ENCODE measurements around the gene CCDC12. TPM values are rescaled to one million over a fixed set of nuclear protein-coding genes. Genes with fewer than 3 reads are reported as not detected.

CCDC12 gene
- total RNA-seq, 1 donor from 2014 or later = 41.4 TPM

DNA sequence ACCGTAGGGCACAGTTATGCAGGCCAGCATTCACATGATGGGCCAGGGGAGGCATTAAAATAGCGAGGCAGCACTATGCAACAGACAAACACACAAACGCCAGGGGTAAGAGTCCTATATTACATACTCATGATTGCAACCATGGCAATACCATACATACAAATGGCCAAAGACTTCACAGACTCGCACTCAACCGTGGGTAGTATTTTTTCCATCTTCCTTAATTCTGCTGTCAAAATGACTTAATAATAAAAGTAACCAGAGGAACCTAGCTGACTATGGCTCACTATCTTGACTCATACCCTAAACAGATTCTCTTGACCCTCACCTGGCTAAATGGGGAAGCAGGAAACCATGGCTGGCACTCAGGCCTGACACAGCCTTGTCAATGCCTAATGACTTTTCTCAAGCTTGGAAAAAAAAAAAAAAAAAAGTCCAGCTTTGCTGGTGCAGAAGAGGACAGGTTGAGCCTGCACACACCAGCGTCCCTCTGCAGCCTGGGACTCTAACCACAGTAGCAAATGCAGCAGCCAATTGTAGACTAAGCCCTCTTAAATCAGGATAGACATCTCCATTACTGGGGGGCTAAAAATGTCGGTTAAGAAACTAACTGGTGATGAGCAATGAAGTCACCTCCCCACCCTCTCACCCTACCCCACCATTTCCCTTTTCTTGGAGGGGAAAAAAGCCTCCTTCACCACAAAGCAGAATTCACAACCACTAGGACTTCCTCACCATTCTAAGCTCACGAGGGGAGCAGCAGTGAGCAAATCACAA is 23.1 kb downstream of the CCDC12 start:
- no peaks in the 10 kb centered on the region for H3K36me3 Mint-ChIP-seq (ENCODE audit: unreplicated experiment)
- TF ChIP-seq, protein P1, sequence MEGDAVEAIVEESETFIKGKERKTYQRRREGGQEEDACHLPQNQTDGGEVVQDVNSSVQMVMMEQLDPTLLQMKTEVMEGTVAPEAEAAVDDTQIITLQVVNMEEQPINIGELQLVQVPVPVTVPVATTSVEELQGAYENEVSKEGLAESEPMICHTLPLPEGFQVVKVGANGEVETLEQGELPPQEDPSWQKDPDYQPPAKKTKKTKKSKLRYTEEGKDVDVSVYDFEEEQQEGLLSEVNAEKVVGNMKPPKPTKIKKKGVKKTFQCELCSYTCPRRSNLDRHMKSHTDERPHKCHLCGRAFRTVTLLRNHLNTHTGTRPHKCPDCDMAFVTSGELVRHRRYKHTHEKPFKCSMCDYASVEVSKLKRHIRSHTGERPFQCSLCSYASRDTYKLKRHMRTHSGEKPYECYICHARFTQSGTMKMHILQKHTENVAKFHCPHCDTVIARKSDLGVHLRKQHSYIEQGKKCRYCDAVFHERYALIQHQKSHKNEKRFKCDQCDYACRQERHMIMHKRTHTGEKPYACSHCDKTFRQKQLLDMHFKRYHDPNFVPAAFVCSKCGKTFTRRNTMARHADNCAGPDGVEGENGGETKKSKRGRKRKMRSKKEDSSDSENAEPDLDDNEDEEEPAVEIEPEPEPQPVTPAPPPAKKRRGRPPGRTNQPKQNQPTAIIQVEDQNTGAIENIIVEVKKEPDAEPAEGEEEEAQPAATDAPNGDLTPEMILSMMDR (IDR thresholded peaks at IDR 0.05; ENCODE audit: partially characterized antibody, unreplicated experiment) = no peak
- peaks cover 6% of the 10 kb centered on the region for H3K9me3 Mint-ChIP-seq (ENCODE audit: unreplicated experiment)
- peaks cover 4% of the 10 kb centered on the region for H3K27me3 Mint-ChIP-seq (ENCODE audit: unreplicated experiment)
- no peak for DNase-seq
- H3K27ac Mint-ChIP-seq (ENCODE audit: unreplicated experiment) = peak overlapping the region; percentile 28
- peak overlapping the region; percentile 18 for H3K4me3 Mint-ChIP-seq (ENCODE audit: unreplicated experiment)
- peaks cover 38% of the 10 kb centered on the region for H3K4me1 Mint-ChIP-seq (ENCODE audit: low read depth, unreplicated experiment)

DNA sequence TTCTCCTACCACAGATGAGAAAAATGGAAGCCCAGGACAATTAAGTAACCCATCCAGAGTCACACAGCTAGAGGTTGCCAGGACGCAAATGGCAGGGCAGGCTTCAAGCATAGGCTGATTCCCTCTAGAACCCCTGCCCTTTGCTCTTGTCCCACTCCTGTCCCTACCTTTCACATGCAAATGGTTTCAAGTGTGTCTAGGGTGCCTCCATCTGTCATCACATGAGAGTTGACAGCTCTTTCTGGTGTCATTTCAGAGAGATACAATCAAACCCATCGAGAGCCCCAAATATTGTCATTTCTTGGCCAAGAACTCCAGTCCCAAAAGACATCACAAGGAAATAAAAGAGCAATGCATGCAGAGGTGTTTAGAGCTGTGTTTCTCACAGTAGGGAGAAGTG is 23.7 kb downstream of the CCDC12 start:
- H3K9me3 Mint-ChIP-seq (ENCODE audit: unreplicated experiment) = peaks cover 10% of the 10 kb centered on the region
- peaks cover 4% of the 10 kb centered on the region for H3K27me3 Mint-ChIP-seq (ENCODE audit: unreplicated experiment)
- peaks cover 44% of the 10 kb centered on the region for H3K4me1 Mint-ChIP-seq (ENCODE audit: low read depth, unreplicated experiment)
- TF ChIP-seq, protein P1 (IDR thresholded peaks at IDR 0.05; ENCODE audit: partially characterized antibody, unreplicated experiment) = no peak
- no peak overlapping the region for H3K4me3 Mint-ChIP-seq (ENCODE audit: unreplicated experiment)
- no peaks in the 10 kb centered on the region for H3K36me3 Mint-ChIP-seq (ENCODE audit: unreplicated experiment)
- peak; percentile 2 for DNase-seq
- H3K27ac Mint-ChIP-seq (ENCODE audit: unreplicated experiment) = peak overlapping the region; percentile 11

DNA sequence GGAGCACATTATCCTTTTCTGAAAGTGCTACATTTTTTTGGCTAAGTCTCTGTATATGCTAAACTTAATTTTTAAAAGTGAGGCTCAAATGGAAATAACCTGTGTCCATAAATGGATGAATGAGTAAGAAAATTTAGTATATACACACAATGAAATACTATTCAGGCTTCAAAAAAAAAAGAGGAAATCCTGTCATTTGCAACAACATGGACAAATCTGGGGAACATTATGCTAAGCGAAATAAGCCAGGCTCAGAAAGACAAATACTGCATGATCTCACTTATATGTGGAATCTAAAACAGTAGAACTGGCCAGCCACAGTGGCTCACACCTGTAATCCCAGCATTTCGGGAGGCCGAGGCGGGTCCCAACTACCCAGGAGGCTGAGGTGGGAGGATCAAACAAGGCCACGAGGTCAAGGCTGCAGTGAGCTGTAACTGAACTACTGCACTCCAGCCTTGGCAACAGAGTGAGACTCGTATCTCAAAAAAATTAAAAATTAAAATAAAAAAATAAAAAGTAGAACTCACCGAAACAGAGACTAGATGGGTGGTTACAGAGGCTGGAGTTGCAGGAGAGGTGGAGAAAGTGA is 25.8 kb downstream of the CCDC12 start:
- TF ChIP-seq, protein P1 (IDR thresholded peaks at IDR 0.05; ENCODE audit: partially characterized antibody, unreplicated experiment) = no peak
- DNase-seq = peak; percentile 1
- peaks cover 6% of the 10 kb centered on the region for H3K27me3 Mint-ChIP-seq (ENCODE audit: unreplicated experiment)
- no peak overlapping the region for H3K27ac Mint-ChIP-seq (ENCODE audit: unreplicated experiment)
- peaks cover 14% of the 10 kb centered on the region for H3K9me3 Mint-ChIP-seq (ENCODE audit: unreplicated experiment)
- H3K4me1 Mint-ChIP-seq (ENCODE audit: low read depth, unreplicated experiment) = peaks cover 49% of the 10 kb centered on the region
- H3K36me3 Mint-ChIP-seq (ENCODE audit: unreplicated experiment) = peaks cover 8% of the 10 kb centered on the region
- no peak overlapping the region for H3K4me3 Mint-ChIP-seq (ENCODE audit: unreplicated experiment)

DNA sequence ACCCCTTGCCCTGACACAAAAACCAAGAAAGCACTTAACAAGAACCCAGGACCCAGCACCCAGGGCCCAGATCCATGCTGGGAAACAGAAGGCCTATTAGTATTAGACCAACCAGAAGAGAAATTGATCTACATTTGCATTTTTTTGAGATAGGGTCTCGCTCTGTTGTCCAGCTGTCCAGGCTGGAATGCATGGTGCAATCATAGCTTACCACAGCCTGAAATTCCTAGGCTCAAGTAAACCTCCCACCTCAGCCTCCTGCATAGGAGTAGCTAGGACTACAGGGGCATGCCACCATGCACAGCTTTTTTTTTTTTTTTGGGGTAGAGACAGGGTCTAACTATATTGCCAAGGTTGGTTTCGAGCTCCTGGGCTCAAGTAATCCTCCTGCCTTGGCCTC is 26.4 kb downstream of the CCDC12 start:
- Mint-ChIP-seq H3K9me3 (ENCODE audit: unreplicated experiment) (peaks cover 15% of the 10 kb centered on the region), H3K27ac (ENCODE audit: unreplicated experiment) (peak overlapping the region; percentile 34), H3K4me3 (ENCODE audit: unreplicated experiment) (no peak overlapping the region), H3K36me3 (ENCODE audit: unreplicated experiment) (peaks cover 11% of the 10 kb centered on the region), H3K4me1 (ENCODE audit: low read depth, unreplicated experiment) (peaks cover 44% of the 10 kb centered on the region), H3K27me3 (ENCODE audit: unreplicated experiment) (peaks cover 4% of the 10 kb centered on the region)
- TF ChIP-seq, protein P1 (IDR thresholded peaks at IDR 0.05; ENCODE audit: partially characterized antibody, unreplicated experiment) = no peak
- DNase-seq = no peak
